GM12878 (cell line): ENCODE data around the gene TAPBP. TPM values are rescaled to one million over a fixed set of nuclear protein-coding genes. Genes with fewer than 3 reads are reported as not detected.

Source experiments
- ATAC-seq: fragments of 200-7000 bp; cut with Tn5 transposase; 3 replicates; pipeline ENCODE4 v1.9.1; 2020; ENCODE audit warnings: mild to moderate bottlenecking, moderate library complexity
- BruUV-seq: library from RNA; stranded (reverse); fragments of 400-500 nt; replicated peaks from 2 replicates; lab custom pipeline; 2021; lab: Mats Ljungman, UMichigan
- CTCF ChIA-PET: fragments of 300-600 bp; sonication (Branson Sonifier 250); formaldehyde crosslinking; extraction: SDS; loops from one replicate; lab custom pipeline; 2021; ENCODE audit warnings: inconsistent platforms; lab: Yijun Ruan, JAX
- POLR2A ChIA-PET: fragments of 350-600 bp; formaldehyde crosslinking; extraction: SDS; loops from one replicate; lab custom pipeline; 2021; ENCODE audit warnings: inconsistent platforms; lab: Charles Lee
- RAD21 ChIA-PET: fragments of 300-600 bp; sonication (Branson Sonifier 250); formaldehyde crosslinking; loops from one replicate; lab custom pipeline; 2023; ENCODE audit warnings: antibody characterized with exemption; ENCODE audit not compliant: unreplicated experiment; lab: Charles Lee
- SMC1A ChIA-PET: fragments of 300-600 bp; sonication (Branson Sonifier 250); formaldehyde crosslinking; loops from one replicate; lab custom pipeline; 2023; ENCODE audit not compliant: unreplicated experiment, uncharacterized antibody; lab: Charles Lee
- DNase-seq: peaks from one replicate; pipeline ENCODE4 v3.0.0-alpha.2; 2011; ENCODE audit warnings: low read depth, low spot score
- FAIRE-seq: peaks from 3 replicates; lab custom pipeline; 2011; peaks lifted over from hg19 to GRCh38; lab: Jason Lieb, UNC
- H2AFZ ChIP-seq: 2 replicates; pipeline ENCODE4 v1.6.0; 2011; ENCODE audit warnings: low read depth, low read length, control low read depth; ENCODE audit not compliant: control insufficient read depth
- H3K27ac ChIP-seq: 2 replicates; pipeline ENCODE4 v1.5.1; 2011; ENCODE audit warnings: control low read depth; ENCODE audit not compliant: control insufficient read depth, insufficient read depth
- H3K27me3 ChIP-seq, 2 experiments: replicated peaks in 1 of 2; 2 replicates each; pipeline versions ENCODE4 v1.6.0 to v1.6.1; 2011; ENCODE audit warnings: low read length in 1 of 2; ENCODE audit not compliant: control insufficient read depth in 2 of 2, insufficient read depth in 2 of 2
- H3K36me3 ChIP-seq, 2 experiments: 2 replicates each; pipeline ENCODE4 v1.5.1; 2011; ENCODE audit warnings: low read length in 1 of 2; ENCODE audit not compliant: control insufficient read depth in 2 of 2, insufficient read depth in 2 of 2
- H3K4me1 ChIP-seq: 2 replicates; pipeline ENCODE4 v1.6.1; 2011; ENCODE audit warnings: mild to moderate bottlenecking, low read length, moderate library complexity, mixed read lengths; ENCODE audit not compliant: control insufficient read depth, insufficient read depth
- H3K4me2 ChIP-seq: 2 replicates; pipeline ENCODE4 v1.6.0; 2011; ENCODE audit warnings: control low read depth; ENCODE audit not compliant: control insufficient read depth, insufficient read depth
- H3K4me3 ChIP-seq: fragments of 200-600 bp; sonication (generic); 2 replicates; pipeline ENCODE4 v1.5.1; 2016
- H3K79me2 ChIP-seq: 2 replicates; pipeline ENCODE4 v1.6.0; 2011; ENCODE audit warnings: low read length; ENCODE audit not compliant: control insufficient read depth, insufficient read depth
- H3K9ac ChIP-seq: 2 replicates; pipeline ENCODE4 v1.8.0; 2011; ENCODE audit warnings: low read length, control low read depth, mixed read lengths; ENCODE audit not compliant: control insufficient read depth, insufficient read depth
- H3K9me3 ChIP-seq: replicated peaks from 3 replicates; pipeline ENCODE4 v1.5.1; 2011; ENCODE audit warnings: mild to moderate bottlenecking, low read length; ENCODE audit not compliant: control insufficient read depth, insufficient read depth
- H4K20me1 ChIP-seq: 2 replicates; pipeline ENCODE4 v1.6.0; 2011; ENCODE audit not compliant: control insufficient read depth, insufficient read depth
- ATF2 ChIP-seq: IDR thresholded peaks from 2 replicates; pipeline ENCODE4 v1.6.1; 2012; ENCODE audit warnings: low read length, inconsistent platforms
- CBX3 ChIP-seq: fragments of 200-600 bp; sonication (generic); IDR thresholded peaks from 2 replicates; pipeline ENCODE4 v1.6.1; 2016; ENCODE audit warnings: low read depth, borderline replicate concordance
- CHD1 ChIP-seq: IDR thresholded peaks from 2 replicates; pipeline ENCODE4 v1.6.1; 2012; ENCODE audit warnings: low read depth, low read length, improper control_type of control experiment
- CHD4 ChIP-seq: fragments of 200-600 bp; sonication (generic); IDR thresholded peaks from 2 replicates; pipeline ENCODE4 v1.6.1; 2016; ENCODE audit warnings: mild to moderate bottlenecking
- DPF2 ChIP-seq: fragments of 450-650 bp; IDR thresholded peaks from 2 replicates; pipeline ENCODE4 v1.6.1; 2017; ENCODE audit warnings: mild to moderate bottlenecking
- EZH2 ChIP-seq: IDR thresholded peaks from 2 replicates; pipeline ENCODE4 v1.6.1; 2012; ENCODE audit warnings: low read depth, mild to moderate bottlenecking, control low read depth, inconsistent platforms, low read length, borderline replicate concordance; ENCODE audit not compliant: control insufficient read depth
- FOS ChIP-seq: IDR thresholded peaks from 3 replicates; pipeline ENCODE4 v1.6.1; 2011; ENCODE audit warnings: borderline replicate concordance; ENCODE audit not compliant: insufficient read length; ENCODE audit errors: extremely low read depth
- JUND ChIP-seq: IDR thresholded peaks from 2 replicates; pipeline ENCODE4 v1.6.1; 2012; ENCODE audit warnings: low read depth, mild to moderate bottlenecking, low read length, improper control_type of control experiment, moderate library complexity
- KLF5 ChIP-seq: fragments of 450-650 bp; IDR thresholded peaks from 2 replicates; pipeline ENCODE4 v1.6.1; 2014; ENCODE audit warnings: mild to moderate bottlenecking; ENCODE audit not compliant: partially characterized antibody
- LARP7 ChIP-seq: fragments of 450-650 bp; IDR thresholded peaks from 2 replicates; pipeline ENCODE4 v1.6.1; 2017; ENCODE audit warnings: mild to moderate bottlenecking
- NFIC ChIP-seq: IDR thresholded peaks from 2 replicates; pipeline ENCODE4 v1.6.1; 2012; ENCODE audit warnings: low read depth, mild to moderate bottlenecking, inconsistent platforms, low read length, moderate library complexity
- NFXL1 ChIP-seq: fragments of 450-650 bp; IDR thresholded peaks from 2 replicates; pipeline ENCODE4 v1.6.1; 2017; ENCODE audit warnings: antibody characterized with exemption, mild to moderate bottlenecking, borderline replicate concordance
- POLR2A ChIP-seq: IDR thresholded peaks from 2 replicates; pipeline ENCODE4 v1.6.1; 2011; ENCODE audit warnings: low read depth, mild to moderate bottlenecking, low read length
- POLR2AphosphoS5 ChIP-seq: IDR thresholded peaks from 2 replicates; pipeline ENCODE4 v1.6.1; 2011; ENCODE audit warnings: mild to moderate bottlenecking, low read length, inconsistent platforms
- SMARCA5 ChIP-seq: fragments of 450-650 bp; IDR thresholded peaks from 2 replicates; pipeline ENCODE4 v1.6.1; 2017; ENCODE audit warnings: mild to moderate bottlenecking
- SPI1 ChIP-seq: IDR thresholded peaks from 2 replicates; pipeline ENCODE4 v1.6.1; 2011; ENCODE audit warnings: low read depth, mild to moderate bottlenecking, low read length, moderate library complexity, borderline replicate concordance; ENCODE audit not compliant: insufficient read depth
- SRF ChIP-seq, 2 experiments: IDR thresholded peaks; 2 replicates each; pipeline ENCODE4 v1.6.1; 2011; ENCODE audit warnings: low read depth in 2 of 2, low read length in 2 of 2, mild to moderate bottlenecking in 1 of 2, moderate library complexity in 1 of 2
- WRNIP1 ChIP-seq: IDR thresholded peaks from 2 replicates; pipeline ENCODE4 v1.6.1; 2011; ENCODE audit warnings: low read depth, low read length, improper control_type of control experiment, borderline replicate concordance
- WGBS: methylation state at CpG from one replicate; pipeline ENCODE4 v1.1.6; 2016; ENCODE audit warnings: low lambda C conversion rate; ENCODE audit not compliant: insufficient replicate concordance, insufficient coverage; ENCODE audit errors: missing lambda C conversion rate; 5-methylcytosine and 5-hydroxymethylcytosine counted together
- in situ Hi-C: fragments of 300-500 bp; cut with MboI; formaldehyde crosslinking; loops from 9 replicates; pipeline ENCODE4 v1.14.3; 2018; ENCODE audit warnings: mixed read lengths
- intact Hi-C: fragments of 100-400 bp; cut with micrococcal nuclease; formaldehyde crosslinking; loops from one replicate; pipeline ENCODE4 v1.14.2; 2022; ENCODE audit not compliant: unreplicated experiment
- polyA plus RNA-seq, 11 experiments: library from polyadenylated mRNA; depleted of rRNA in 4 of 11; unstranded in 6 of 11; stranded (reverse) in 5 of 11; fragments of >200 nt; fragmentation: Nextera tagmentation in 4 of 11; fragmentation: Illumina TruSeq in 1 of 11; extraction: Ambion mirVana in 4 of 11; extraction: Trizol in 1 of 11; gene quantifications; 1 replicate in 1 of 11; 2 replicates in 10 of 11; pipeline versions ENCODE4 v1.2.1 to v1.2.3, GENCODE V29; 2011 to 2016; ENCODE audit warnings: inconsistent platforms in 2 of 11, missing spikeins in 2 of 11, low read depth in 1 of 11
- total RNA-seq, 4 experiments: library from RNA; depleted of rRNA in 3 of 4; stranded (reverse); fragments of >200 nt in 3 of 4; fragmentation: Illumina TruSeq in 1 of 4; extraction: Trizol in 1 of 4; gene quantifications; 2 replicates each; pipeline versions ENCODE4 v1.2.1 to v1.2.3, GENCODE V29; 2013 to 2021
- TF ChIP-seq, protein P1 (sequence below): fragments of 450-650 bp; IDR thresholded peaks from 2 replicates; pipeline ENCODE4 v1.6.1; 2017; ENCODE audit warnings: mild to moderate bottlenecking, moderate library complexity

Gene TAPBP
- total and polyA plus RNA-seq, 10 of the 15 experiments (the other 5 are each of a cell fraction or from before 2014, with no cell fraction given) = 14.6 to 210 (median 78.1) TPM

DNA sequence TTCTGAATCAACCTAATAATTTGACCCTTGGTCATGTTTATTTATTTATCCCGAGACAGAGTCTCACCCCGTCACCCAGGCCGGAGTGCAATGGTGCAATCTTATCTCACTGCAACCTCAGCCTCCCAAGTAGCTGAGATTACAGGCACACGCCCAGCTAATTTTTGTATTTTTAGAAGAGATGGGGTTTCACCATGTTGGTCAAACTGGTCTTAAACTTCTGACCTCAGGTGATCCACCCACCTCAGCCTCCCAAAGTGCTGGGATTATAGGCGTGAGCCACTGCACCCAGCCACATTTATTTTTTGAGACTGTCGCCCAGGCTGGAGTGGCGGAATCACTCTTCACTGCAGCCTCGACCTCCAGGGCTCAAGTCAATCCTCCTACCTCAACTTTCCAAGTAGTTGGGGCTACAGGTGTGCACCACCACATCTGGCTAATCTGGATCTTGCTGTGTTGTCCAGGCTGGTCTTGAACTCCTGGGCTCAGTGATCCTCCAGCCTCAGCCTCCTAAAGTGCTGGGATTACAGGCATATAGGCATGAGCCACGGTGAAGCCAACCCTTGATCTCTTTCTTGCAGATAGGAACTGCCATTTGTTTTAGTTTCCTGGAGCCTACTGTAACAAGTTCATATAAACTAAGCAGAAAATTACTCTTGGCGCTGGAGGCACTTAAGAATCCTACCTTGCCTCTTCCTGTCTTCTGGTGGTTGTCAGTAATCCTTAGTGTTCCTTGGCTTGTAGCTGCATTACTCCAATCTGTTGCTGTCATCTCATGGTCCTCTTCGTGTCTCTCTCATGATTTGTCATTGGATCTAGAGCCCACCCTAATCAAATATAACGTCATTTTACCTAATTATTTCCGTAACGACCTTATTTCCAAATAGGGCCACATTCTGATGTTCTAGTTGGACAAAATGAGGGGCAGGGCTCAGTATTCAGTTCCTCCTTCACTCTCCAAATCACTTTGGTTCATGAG lies 39.7 kb downstream of the TAPBP start:
- ChIA-PET SMC1A (interaction anchor here (0.6 kb wide), 1 partner anchor 101 kb away, joined by 3 read pairs; no protein-coding TSS in a partner anchor), CTCF (interaction anchor here (0.6 to 1.1 kb wide), 2 partner anchors 70 to 152 kb away, joined by 3 to 4 read pairs; no protein-coding TSS in a partner anchor), RAD21 (no interaction called here), POLR2A (no interaction called here)
- no TSS peak for BruUV-seq
- DNase-seq (no peak), ATAC-seq (no peak), FAIRE-seq (no peak)
- Histone ChIP-seq H3K4me2 (peak overlapping the region; percentile 83), H2AFZ (no peak overlapping the region), H3K4me1 (peaks cover 22% of the 10 kb centered on the region), H3K4me3 (peak overlapping the region; percentile 87), H3K27me3 (no peaks in the 10 kb centered on the region), H3K9ac (peak overlapping the region; percentile 88), H3K27ac (peak overlapping the region; percentile 97), H3K9me3 (no peaks in the 10 kb centered on the region), H3K79me2 (peaks cover 70% of the 10 kb centered on the region), H4K20me1 (peaks cover 6% of the 10 kb centered on the region), H3K36me3 (peaks cover 17 to 19% of the 10 kb centered on the region in 2 experiments)
- in situ Hi-C loops (no loop called here), intact Hi-C loops (no loop called here)
- WGBS = under 1% methylated on average over 14 of the region's 14 CpGs
- TF ChIP-seq NFIC = no peak
- TF ChIP-seq CHD4 = no peak
- no peak for TF ChIP-seq ATF2
- TF ChIP-seq LARP7 = no peak
- TF ChIP-seq, protein P1, sequence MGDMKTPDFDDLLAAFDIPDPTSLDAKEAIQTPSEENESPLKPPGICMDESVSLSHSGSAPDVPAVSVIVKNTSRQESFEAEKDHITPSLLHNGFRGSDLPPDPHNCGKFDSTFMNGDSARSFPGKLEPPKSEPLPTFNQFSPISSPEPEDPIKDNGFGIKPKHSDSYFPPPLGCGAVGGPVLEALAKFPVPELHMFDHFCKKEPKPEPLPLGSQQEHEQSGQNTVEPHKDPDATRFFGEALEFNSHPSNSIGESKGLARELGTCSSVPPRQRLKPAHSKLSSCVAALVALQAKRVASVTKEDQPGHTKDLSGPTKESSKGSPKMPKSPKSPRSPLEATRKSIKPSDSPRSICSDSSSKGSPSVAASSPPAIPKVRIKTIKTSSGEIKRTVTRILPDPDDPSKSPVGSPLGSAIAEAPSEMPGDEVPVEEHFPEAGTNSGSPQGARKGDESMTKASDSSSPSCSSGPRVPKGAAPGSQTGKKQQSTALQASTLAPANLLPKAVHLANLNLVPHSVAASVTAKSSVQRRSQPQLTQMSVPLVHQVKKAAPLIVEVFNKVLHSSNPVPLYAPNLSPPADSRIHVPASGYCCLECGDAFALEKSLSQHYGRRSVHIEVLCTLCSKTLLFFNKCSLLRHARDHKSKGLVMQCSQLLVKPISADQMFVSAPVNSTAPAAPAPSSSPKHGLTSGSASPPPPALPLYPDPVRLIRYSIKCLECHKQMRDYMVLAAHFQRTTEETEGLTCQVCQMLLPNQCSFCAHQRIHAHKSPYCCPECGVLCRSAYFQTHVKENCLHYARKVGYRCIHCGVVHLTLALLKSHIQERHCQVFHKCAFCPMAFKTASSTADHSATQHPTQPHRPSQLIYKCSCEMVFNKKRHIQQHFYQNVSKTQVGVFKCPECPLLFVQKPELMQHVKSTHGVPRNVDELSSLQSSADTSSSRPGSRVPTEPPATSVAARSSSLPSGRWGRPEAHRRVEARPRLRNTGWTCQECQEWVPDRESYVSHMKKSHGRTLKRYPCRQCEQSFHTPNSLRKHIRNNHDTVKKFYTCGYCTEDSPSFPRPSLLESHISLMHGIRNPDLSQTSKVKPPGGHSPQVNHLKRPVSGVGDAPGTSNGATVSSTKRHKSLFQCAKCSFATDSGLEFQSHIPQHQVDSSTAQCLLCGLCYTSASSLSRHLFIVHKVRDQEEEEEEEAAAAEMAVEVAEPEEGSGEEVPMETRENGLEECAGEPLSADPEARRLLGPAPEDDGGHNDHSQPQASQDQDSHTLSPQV = no peak
- TF ChIP-seq CBX3 = no peak
- peak; percentile 76 for TF ChIP-seq POLR2AphosphoS5
- 0 out of 2 replicates have a peak, but pooled peaks have one; percentile 5 for TF ChIP-seq SPI1
- no peak for TF ChIP-seq NFXL1
- TF ChIP-seq CHD1 = no peak
- no peak for TF ChIP-seq EZH2
- peak; percentile 51 for TF ChIP-seq POLR2A
- TF ChIP-seq SMARCA5 = no peak
- no peak for TF ChIP-seq SRF (IDR thresholded peaks at IDR 0.05; ENCODE audit: low read depth in 2 of 2, low read length in 2 of 2)
- no peak for TF ChIP-seq FOS
- no peak for TF ChIP-seq WRNIP1
- TF ChIP-seq JUND = no peak
- no peak for TF ChIP-seq KLF5
- TF ChIP-seq DPF2 = no peak
